HG03108 (cell line): Measurements from ENCODE around the gene UBE2E2.
A peak's percentile ranks its signal among the peaks of the same experiment; 100 is the strongest.

Experiments
- ATAC-seq: cut with Tn5 transposase; IDR thresholded peaks from one replicate; pipeline ENCODE4 v1.9.1; 2021; ENCODE audit warnings: moderate library complexity; ENCODE audit not compliant: unreplicated experiment

Gene UBE2E2

GRCh38 chr3:23377928-23378672 is 175.0 kb downstream of the UBE2E2 start:
- ATAC-seq, result peak; percentile 37

GRCh38 chr3:23383875-23384274 is 180.7 kb downstream of the UBE2E2 start:
- ATAC-seq, result no peak

- no peak for ATAC-seq
Measured at GRCh38 chr3:23385327-23385726, 182.2 kb downstream of the UBE2E2 start.

GRCh38 chr3:23387286-23387918 is 184.3 kb downstream of the UBE2E2 start:
- ATAC-seq, result no peak

GRCh38 chr3:23389089-23389488 is 186.0 kb downstream of the UBE2E2 start:
- no peak for ATAC-seq

GRCh38 chr3:23389686-23390085 is 186.6 kb downstream of the UBE2E2 start:
- ATAC-seq, result peak; percentile 65

- ATAC-seq, result no peak
Measured at GRCh38 chr3:23390446-23390845, 187.3 kb downstream of the UBE2E2 start.

GRCh38 chr3:23390989-23391553 is 187.9 kb downstream of the UBE2E2 start:
- ATAC-seq, result no peak

GRCh38 chr3:23395115-23395514 is 192.0 kb downstream of the UBE2E2 start:
- no peak for ATAC-seq

- ATAC-seq, result no peak
Measured at GRCh38 chr3:23396746-23397145, 193.6 kb downstream of the UBE2E2 start.

GRCh38 chr3:23399221-23399620 is 196.1 kb downstream of the UBE2E2 start:
- ATAC-seq, result no peak

- ATAC-seq, result peak; percentile 50
Measured at GRCh38 chr3:23402728-23403492, 199.8 kb downstream of the UBE2E2 start.

- no peak for ATAC-seq
Measured at GRCh38 chr3:23404246-23404645, 201.1 kb downstream of the UBE2E2 start.

- ATAC-seq, result no peak
Measured at GRCh38 chr3:23405081-23405480, 202.0 kb downstream of the UBE2E2 start.

GRCh38 chr3:23406601-23407000 is 203.5 kb downstream of the UBE2E2 start:
- no peak for ATAC-seq

- no peak for ATAC-seq
Measured at GRCh38 chr3:23418026-23418425, 214.9 kb downstream of the UBE2E2 start.

GRCh38 chr3:23421811-23422516 is 218.8 kb downstream of the UBE2E2 start:
- peak; percentile 31 for ATAC-seq

- ATAC-seq, result peak; percentile 72
Measured at GRCh38 chr3:23422517-23422851, 219.4 kb downstream of the UBE2E2 start.

GRCh38 chr3:23425410-23425809 is 222.3 kb downstream of the UBE2E2 start:
- no peak for ATAC-seq

GRCh38 chr3:23430781-23431398 is 227.8 kb downstream of the UBE2E2 start:
- ATAC-seq, result peak; percentile 49

GRCh38 chr3:23431764-23432163 is 228.6 kb downstream of the UBE2E2 start:
- ATAC-seq, result no peak
